HG03571 (cell line): Measurements from ENCODE around the gene RNF152.
A peak's percentile ranks its signal among the peaks of the same experiment; 100 is the strongest.

Source experiments
- ATAC-seq: cut with Tn5 transposase; IDR thresholded peaks from one replicate; pipeline ENCODE4 v1.9.1; 2021; ENCODE audit not compliant: unreplicated experiment

The RNF152 gene

GRCh38 chr18:61892683-61893308 lies at the start of gene RNF152:
Gene RNF152 (minus strand): TSS chr18:61893007. CDS start chr18:61816463, 76,544 bp downstream.
- ATAC-seq, result no peak

- ATAC-seq, result no peak
Observed at GRCh38 chr18:61941948-61942471, 49.2 kb upstream of the RNF152 start.

DNA sequence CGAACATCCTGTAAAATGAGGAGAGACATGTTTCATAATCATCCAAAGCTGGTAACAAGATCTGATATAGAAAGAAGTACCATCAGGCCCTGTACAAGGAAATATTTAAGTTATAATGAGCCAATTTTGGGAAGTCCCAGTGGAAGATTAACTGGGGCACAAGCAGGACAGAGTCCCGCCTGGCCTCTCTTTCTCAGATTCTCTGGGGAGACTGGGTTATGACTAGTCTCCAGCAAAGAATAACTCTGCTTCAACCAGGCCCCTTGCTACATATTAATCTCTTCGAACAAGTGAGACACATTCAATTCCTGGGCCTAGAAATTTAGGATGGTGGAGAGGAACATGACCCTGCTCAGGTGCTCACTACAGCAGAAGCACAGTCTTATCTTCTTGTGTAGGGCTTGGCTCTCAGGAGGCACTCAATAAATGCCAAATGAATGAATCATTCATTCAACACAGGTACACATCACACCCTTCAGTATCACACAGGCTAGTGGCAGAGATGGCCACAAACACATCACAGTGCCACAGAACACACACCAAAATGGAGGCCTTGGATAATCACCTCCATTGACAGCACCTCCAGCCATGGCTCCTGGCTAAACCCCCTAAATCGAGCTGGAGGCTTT lies 46.4 kb upstream of the RNF152 start:
- ATAC-seq, result no peak

DNA sequence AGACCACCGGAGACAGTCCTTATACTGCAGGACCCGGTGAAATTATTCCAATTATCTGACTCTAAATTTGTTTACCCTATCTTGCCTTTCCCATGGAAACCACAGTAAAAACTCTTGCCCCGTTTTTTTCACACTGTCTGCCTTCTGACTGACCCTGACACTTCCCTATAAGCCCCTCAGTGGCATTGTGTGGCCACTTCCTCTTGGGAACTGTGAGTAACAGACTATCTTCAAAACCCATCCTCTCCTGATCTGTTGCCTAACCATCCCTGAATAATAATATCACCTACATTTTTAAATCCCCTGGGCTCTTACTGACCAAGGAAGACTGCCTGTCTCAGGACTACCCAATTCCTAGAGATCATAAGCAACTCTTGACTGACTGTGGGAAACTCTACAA lies 42.6 kb upstream of the RNF152 start:
- no peak for ATAC-seq

DNA sequence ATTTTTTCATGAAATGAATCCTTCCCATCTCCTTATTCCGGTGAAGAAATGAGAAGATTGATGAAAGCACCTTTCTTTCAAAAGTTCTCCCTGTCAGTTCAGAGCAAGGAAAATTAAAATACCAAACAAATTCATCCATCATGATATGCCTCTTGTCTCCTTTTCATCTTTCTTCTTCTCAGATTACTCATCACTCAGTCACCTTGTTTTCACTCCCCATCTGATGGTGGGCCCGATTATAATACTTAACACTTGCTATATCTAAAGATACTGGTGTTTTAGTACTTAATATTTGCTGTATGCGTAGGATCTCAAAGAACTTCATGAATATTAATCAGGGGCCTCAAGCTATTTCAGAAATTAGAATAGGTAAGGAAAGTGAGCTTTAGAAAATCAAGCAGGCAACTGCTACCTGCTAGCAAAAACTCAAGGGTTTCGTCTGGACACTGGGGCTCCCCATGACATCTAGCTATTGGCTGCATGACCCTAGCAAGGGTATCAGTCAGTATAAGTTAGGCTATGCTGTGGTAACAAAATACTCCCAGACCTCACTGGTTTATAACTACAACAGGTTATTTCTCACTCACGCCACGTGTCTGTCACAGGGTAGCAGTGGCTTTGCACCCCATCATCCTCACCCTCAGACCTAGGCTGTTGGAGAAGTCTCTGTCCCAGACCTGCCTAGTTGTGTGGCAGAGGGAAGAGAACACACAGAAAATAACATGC lies 39.0 kb upstream of the RNF152 start:
- no peak for ATAC-seq

- no peak for ATAC-seq
Observed at GRCh38 chr18:61929881-61930640, 37.3 kb upstream of the RNF152 start.

DNA sequence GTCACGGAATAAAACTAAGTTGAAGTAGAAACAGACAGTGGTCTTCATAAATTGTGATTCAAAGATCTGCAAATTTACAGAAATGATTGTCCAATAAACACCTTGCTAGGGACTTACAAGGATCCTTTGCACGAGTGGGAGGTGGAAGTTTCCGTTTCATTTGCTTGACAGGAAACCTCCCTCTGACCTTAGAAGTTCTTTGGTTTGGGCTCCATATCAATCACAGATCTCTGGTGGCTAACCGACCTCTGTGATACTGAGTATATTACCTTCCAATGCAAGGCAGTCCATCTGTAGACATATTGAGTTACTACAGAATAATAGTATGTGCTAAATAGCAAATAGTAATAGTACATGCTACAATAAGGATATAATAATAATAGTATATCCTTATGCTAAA lies 33.7 kb upstream of the RNF152 start:
- ATAC-seq, result no peak

DNA sequence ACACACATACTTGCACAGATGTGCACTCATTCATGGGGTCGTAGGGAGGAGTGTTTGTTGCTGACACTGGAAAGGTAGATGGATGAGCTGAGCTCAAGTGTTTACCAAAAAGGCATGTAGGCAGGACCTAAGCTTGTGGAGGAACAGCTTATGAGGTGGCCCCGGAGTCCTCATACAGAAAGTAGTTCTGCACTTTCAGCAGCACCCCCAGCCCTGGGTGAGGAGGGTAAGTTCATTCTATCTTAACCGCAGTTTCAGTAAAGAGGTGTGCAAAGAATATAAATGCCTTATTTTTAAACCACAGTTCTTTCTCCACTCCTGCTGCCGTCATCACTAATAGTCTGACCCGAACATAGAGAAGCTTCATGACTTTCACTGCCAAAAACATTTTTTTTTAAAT lies 31.7 kb upstream of the RNF152 start:
- ATAC-seq, result no peak

- no peak for ATAC-seq
Observed at GRCh38 chr18:61922435-61922834, 29.6 kb upstream of the RNF152 start.

DNA sequence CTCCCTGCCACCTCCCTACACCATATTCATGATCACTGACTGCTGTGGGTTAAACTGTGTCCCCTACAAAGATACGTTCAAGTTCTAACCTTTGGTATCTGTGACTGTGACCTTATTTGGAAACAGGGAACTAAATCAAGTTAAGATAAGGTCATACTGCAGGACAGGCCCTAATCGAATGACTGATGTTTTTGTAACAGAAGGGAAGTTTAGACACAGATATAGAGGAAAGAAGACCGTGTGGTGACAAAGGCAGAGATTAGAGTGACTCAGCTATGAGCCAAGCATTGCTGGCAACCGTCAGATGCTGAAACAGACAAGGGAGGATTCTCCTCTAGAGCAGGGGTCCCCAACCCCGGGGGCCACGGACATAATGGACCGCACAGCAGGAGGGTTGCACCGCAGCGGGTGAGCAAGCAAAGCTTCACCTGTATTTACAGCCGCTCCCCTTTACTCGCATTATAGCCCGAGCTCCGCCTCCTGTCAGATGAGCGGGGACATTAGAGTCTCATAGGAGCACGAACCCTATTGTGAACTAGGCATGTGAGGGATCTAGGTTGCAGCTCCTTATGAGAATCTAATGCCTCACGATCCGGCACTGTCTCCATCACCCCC lies 28.9 kb upstream of the RNF152 start:
- ATAC-seq, result no peak

DNA sequence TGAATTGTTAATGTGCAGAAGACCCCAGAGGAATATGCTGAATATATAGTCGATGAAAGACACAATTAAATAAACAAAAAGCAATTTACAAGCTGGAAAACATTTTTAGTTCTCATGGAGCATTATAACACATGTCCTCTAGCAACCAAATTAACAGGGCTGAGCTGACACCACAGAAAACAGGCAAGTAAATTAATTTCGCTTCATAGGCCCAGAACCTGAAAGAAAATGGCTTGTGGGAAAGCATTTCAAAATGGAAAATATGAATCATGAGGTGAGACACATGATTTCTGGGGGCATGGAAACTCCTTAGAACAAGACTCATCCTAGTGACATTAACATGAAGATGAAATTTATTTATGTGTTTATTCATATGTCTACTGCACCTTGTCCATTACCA lies 25.0 kb upstream of the RNF152 start:
- ATAC-seq, result no peak

DNA sequence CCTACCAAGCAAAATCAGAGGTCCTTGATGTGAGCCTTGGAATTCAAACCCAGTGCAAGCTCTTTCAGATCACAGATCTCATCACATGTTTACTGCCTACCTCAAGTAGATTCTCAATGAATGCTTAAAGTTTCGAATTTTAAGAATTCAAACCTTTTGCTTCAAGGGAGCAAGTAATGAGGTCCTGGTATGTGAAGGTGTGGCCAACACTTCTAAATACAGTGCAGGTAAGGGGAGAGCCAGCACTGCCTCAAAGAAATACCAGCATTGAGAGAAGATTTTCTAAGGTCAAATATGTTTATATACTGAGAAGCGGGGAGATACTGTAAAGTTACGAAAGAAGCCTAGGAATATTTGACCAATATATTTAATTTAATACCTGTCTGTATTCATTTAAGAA lies 19.7 kb upstream of the RNF152 start:
- ATAC-seq, result no peak

DNA sequence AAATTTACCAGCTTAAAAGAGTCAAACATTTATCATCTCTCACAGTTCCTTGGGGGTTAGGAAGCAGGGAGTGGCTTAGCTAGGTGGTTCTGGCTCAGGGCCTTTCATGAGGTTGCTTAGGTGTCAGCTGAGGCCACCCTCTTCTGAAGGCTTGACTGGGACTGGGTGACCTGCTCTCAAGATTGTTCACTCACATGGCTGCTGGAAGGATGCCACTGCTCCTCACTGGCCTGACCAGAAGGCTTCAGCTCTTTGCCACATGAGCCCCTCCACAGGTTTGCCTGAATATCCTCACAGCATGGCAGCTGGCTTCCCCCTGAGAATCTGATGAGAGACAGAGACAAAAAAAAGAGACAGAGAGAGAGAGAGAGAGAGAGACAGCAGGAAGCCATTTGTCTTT lies 17.3 kb upstream of the RNF152 start:
- no peak for ATAC-seq

- ATAC-seq, result no peak
Observed at GRCh38 chr18:61908661-61909060, 15.9 kb upstream of the RNF152 start.

GRCh38 chr18:61901323-61901986 lies 8.6 kb upstream of the RNF152 start:
- peak; percentile 94 for ATAC-seq

DNA sequence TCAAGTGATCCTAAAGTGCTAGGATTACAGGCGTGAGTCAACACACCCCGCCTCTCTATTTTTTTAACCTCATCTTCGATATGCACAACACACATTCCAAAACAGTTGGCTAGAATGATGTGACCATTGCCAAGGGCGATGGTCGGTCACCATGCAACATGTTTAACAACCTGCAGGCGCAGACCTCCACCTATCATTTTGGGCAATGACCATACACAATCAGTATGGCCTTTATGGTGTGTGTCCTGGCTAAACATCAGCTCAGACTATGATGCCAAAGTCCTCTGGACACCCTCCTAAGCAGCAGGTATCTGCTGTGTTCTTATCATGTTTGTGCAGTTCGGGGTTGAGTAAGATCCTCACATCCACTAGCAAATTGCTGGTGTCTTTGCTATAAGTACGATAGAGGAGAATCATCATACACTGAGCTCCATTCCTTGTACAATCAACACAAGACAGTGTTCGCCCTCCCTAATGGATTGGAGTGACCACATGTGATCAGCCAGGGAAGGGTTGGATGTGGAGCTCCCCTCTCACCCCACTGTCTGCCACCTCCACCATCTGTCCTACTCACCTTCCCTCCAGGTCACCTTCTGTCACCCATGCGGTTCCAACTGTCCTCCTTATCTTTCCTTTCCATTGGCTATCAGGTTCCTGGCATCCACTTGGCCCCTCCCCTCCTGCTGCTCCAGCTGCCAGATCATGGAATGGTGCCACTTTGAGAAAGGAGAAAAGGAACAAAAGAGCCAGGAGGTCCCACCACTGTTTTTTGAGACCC lies 7.9 kb upstream of the RNF152 start:
- ATAC-seq, result no peak

- no peak for ATAC-seq
Observed at GRCh38 chr18:61898640-61899101, 5.9 kb upstream of the RNF152 start.

GRCh38 chr18:61896757-61897156 lies 4.0 kb upstream of the RNF152 start:
- no peak for ATAC-seq

DNA sequence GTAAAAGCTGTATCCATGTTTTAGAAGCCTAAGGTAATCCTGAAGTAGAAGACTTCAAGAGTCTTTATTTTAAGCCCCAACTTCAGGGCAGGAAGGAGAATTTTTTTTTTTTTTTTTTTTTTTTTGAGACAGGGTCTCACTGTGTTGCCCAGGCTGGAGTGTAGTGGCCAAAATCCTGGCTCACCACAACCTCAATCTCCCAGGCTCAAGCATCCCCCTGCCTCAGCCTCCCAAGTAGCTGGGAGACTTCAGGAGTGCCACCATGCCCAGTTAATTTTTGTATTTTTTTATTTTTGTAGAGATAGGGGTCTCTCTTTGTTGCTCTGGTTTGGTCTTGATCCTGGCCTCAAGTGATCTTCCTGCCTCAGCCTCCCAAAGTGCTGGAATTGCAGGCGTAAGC lies 3.3 kb upstream of the RNF152 start:
- ATAC-seq, result no peak
